B cell (primary cell): ENCODE results near the gene TP53BP2.
"Not testable (repeated sequence)": the region's sequence is repeated elsewhere in the genome, so short reads cannot be mapped to it uniquely, and the experiment has no call there.

Experiments
- EZH2 ChIP-seq: IDR thresholded peaks from 2 replicates; pipeline ENCODE4 v1.6.1; 2012; ENCODE audit warnings: borderline replicate concordance, low read depth, mild to moderate bottlenecking, moderate library complexity, low read length; ENCODE audit not compliant: insufficient read depth, poor library complexity, severe bottlenecking
- TF ChIP-seq, protein P1 (sequence below): fragments of 200-600 bp; IDR thresholded peaks from one replicate; pipeline ENCODE4 v1.8.0; 2022; ENCODE audit warnings: antibody characterized with exemption, mild to moderate bottlenecking

DNA sequence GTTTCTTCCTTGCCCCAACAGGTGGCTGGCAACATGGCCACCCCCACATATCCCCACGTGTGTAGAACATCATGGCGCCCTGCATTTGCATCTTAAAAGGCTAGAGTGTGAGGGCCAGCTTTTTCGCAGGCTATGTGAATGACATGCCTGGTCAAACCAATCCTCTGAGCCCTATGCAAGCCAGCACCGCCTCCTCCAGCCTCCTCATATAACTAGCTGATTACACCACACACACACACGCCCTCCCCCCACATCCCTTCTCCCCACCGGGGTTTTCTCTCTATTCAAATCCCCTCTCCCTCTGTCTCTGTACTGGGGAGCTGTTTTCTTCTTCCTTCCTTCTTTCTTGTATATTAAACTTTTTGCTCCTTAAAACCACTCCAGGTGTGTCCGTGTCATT is 44.7 kb upstream of the TP53BP2 start:
- TF ChIP-seq, protein P1, sequence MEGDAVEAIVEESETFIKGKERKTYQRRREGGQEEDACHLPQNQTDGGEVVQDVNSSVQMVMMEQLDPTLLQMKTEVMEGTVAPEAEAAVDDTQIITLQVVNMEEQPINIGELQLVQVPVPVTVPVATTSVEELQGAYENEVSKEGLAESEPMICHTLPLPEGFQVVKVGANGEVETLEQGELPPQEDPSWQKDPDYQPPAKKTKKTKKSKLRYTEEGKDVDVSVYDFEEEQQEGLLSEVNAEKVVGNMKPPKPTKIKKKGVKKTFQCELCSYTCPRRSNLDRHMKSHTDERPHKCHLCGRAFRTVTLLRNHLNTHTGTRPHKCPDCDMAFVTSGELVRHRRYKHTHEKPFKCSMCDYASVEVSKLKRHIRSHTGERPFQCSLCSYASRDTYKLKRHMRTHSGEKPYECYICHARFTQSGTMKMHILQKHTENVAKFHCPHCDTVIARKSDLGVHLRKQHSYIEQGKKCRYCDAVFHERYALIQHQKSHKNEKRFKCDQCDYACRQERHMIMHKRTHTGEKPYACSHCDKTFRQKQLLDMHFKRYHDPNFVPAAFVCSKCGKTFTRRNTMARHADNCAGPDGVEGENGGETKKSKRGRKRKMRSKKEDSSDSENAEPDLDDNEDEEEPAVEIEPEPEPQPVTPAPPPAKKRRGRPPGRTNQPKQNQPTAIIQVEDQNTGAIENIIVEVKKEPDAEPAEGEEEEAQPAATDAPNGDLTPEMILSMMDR = not testable (repeated sequence)
- not testable (repeated sequence) for TF ChIP-seq EZH2
